Cerebellar nuclear complex (tissue), 1 donor: ENCODE measurements around the gene TTI1.

Source experiments
- DNase-seq, 2 experiments: peaks; one replicate each; lab custom pipeline; 2025; lab: John Stamatoyannopoulos, UW

TTI1 gene

GRCh38 chr20:37937686-37938085 is 95.6 kb downstream of the TTI1 start:
- no peak for DNase-seq

DNA sequence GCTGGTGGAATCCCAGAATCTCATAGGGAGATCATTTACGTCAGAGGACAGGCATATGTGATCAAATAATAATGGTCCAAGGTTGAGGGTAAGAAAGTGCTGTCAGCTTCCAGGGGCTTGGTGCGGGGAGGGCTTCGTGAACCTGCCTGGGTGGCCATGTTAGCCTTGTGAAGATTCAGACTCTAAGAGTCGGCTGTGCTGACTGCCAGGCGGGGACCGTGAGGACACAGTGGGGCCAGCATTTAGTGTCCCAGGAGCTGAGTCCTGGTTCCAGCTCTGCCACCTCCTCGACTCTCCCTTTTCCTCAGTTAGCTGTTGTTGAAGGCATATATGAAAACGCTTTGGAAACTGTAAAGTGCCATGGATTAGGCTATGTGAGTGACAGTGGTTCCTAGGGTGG is 96.8 kb downstream of the TTI1 start:
- no peak for DNase-seq

DNA sequence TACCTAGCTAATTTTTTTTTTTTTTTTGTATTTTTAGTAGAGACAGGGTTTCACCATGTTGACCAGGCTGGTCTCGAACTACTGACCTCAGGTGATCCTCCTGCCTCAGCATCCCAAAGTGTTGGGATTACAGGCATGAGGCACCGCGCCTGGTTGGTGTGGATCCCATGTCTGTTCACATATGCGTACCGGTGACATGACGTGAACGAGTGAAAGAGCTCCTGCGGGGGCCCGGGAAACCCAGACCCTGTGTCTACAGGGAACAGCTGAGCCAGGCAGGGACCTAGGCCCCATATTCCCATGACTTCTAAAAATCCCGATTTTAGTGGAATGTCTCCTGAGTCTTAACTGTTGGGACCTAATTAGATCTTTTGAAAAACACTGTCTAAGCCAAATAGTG is 97.2 kb downstream of the TTI1 start:
- DNase-seq, result no peak

- DNase-seq, result no peak
Observed at GRCh38 chr20:37935435-37935834, 97.8 kb downstream of the TTI1 start.

- DNase-seq, result no peak
Observed at GRCh38 chr20:37934634-37935375, 98.5 kb downstream of the TTI1 start.

- DNase-seq, result no peak
Observed at GRCh38 chr20:37933786-37934633, 99.2 kb downstream of the TTI1 start.
